Lung microvascular endothelial cell (primary cell): ENCODE results near the gene COMMD2. TPM values are rescaled to one million over a fixed set of nuclear protein-coding genes. Genes with fewer than 3 reads are reported as not detected.

ENCODE experiments used
- DNase-seq, 2 donors: peaks; one replicate each; pipeline versions ENCODE4 v3.0.0 to v3.0.0-alpha.2; 2010; ENCODE audit warnings: low read depth in 2 of 2
- total RNA-seq: library from RNA; depleted of rRNA; stranded (reverse); fragments of >200 nt; gene quantifications from 2 replicates; pipeline ENCODE4 v1.2.1, GENCODE V29; 2014

COMMD2 gene
- total RNA-seq, 1 donor from 2014 or later: 22.8 TPM

- DNase-seq: no peak
Measured at GRCh38 chr3:149763565-149764195, 11.4 kb upstream of the COMMD2 start.

GRCh38 chr3:149753717-149754116 is 1.4 kb upstream of the COMMD2 start:
- DNase-seq: no peak

- no peak for DNase-seq
Measured at GRCh38 chr3:149752788-149753136, 473 bp upstream of the COMMD2 start.

GRCh38 chr3:149751551-149751950 is 738 bp downstream of the COMMD2 start:
- peak; percentile 5 to 13 for DNase-seq

GRCh38 chr3:149744606-149745005 is 7.7 kb downstream of the COMMD2 start:
- no peak for DNase-seq

- DNase-seq: peak in 1 of 2 donors; percentile 34
Measured at GRCh38 chr3:149744151-149744550, 8.1 kb downstream of the COMMD2 start.

GRCh38 chr3:149739396-149739795 is 12.9 kb downstream of the COMMD2 start:
- DNase-seq: no peak

- no peak for DNase-seq
Measured at GRCh38 chr3:149738876-149739275, 13.4 kb downstream of the COMMD2 start.

GRCh38 chr3:149736953-149737205 is 15.4 kb downstream of the COMMD2 start:
- no peak for DNase-seq

- no peak for DNase-seq
Measured at GRCh38 chr3:149736175-149736952, 15.9 kb downstream of the COMMD2 start.

GRCh38 chr3:149732234-149732633 is 20.1 kb downstream of the COMMD2 start:
- DNase-seq: no peak

- DNase-seq: no peak
Measured at GRCh38 chr3:149727656-149728055, 24.6 kb downstream of the COMMD2 start.

GRCh38 chr3:149726716-149727407 is 25.4 kb downstream of the COMMD2 start:
- DNase-seq: no peak

- DNase-seq: no peak
Measured at GRCh38 chr3:149723781-149724180, 28.5 kb downstream of the COMMD2 start.

GRCh38 chr3:149720918-149721317 is 31.4 kb downstream of the COMMD2 start:
- DNase-seq: no peak

GRCh38 chr3:149717391-149718056 is 34.8 kb downstream of the COMMD2 start:
- DNase-seq: peak; percentile 75 to 85

- peak in 1 of 2 donors; percentile 23 for DNase-seq
Measured at GRCh38 chr3:149716984-149717383, 35.3 kb downstream of the COMMD2 start.

GRCh38 chr3:149715247-149715646 is 37.0 kb downstream of the COMMD2 start:
- no peak for DNase-seq

- DNase-seq: no peak
Measured at GRCh38 chr3:149713730-149714654, 38.3 kb downstream of the COMMD2 start.

GRCh38 chr3:149706905-149707304 is 45.4 kb downstream of the COMMD2 start:
- DNase-seq: peak; percentile 14 to 40

- DNase-seq: no peak
Measured at GRCh38 chr3:149705416-149705815, 46.9 kb downstream of the COMMD2 start.
